Stimulated activated CD4-positive, alpha-beta T cell treated with anti-CD3 and anti-CD28 coated beads, Interleukin-4, amount 100 ng/mL, for 24 hours (primary cell): Measurements from ENCODE around the gene CEP41.

Source experiments
- DNase-seq: peaks from one replicate; pipeline ENCODE4 v3.0.0-alpha.2; 2020

Gene CEP41

DNA sequence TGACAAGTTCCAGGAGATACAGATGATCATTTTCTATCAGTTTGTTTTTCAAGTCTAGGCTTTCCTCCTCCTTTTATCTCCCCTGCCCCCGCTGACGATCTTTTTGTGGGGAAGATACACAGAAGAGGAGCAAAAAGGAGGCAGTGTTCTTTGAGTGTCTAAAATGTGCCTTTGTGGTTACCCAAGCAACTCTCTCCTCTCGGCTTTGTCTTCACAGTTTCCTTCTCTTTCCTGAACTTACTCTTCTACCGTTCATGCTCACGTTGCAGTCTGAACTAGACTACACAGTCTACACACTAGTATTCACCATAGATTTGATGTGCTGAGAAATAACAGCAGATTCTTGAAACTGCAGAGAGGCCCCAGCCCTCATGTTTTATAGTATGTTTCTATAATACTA, 23.6 kb downstream of the CEP41 start:
- DNase-seq = no peak

DNA sequence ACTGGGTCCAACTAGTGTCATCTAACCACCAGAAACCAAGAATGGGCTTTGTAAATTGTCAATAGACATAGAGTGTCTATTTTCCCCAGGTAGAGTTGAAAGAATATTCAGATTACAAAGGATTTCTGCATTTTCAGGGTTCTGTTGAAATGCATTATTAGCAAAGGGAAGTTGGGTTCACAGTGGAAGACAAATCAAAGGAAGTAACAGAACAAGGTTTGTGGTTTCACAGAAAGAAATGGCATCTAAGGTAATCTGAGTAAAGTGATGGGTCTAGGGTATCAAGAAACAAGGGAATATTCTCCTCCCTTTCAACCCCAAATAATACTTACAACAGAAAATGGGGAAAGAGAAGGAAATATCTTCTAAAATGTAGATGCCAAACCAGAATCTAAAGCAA, 25.8 kb downstream of the CEP41 start:
- DNase-seq = no peak

DNA sequence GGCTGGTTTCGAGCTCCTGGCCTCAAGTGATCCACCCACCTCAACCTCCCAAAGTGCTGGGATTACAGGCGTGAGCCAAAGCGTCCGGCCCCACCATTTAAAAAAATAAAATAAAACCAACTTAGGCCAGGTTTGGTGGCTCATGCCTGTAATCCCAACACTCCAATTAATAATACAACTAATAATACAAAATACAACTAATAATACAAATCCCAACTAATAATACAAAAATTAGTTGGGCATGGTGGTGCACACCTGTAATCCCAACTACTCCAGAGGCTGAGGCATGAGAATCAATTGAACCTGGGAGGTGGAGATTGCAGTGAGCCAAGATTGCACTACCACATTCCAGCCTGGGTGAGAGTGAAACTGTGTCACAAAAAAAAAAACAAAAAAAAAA, 27.6 kb downstream of the CEP41 start:
- DNase-seq = no peak

DNA sequence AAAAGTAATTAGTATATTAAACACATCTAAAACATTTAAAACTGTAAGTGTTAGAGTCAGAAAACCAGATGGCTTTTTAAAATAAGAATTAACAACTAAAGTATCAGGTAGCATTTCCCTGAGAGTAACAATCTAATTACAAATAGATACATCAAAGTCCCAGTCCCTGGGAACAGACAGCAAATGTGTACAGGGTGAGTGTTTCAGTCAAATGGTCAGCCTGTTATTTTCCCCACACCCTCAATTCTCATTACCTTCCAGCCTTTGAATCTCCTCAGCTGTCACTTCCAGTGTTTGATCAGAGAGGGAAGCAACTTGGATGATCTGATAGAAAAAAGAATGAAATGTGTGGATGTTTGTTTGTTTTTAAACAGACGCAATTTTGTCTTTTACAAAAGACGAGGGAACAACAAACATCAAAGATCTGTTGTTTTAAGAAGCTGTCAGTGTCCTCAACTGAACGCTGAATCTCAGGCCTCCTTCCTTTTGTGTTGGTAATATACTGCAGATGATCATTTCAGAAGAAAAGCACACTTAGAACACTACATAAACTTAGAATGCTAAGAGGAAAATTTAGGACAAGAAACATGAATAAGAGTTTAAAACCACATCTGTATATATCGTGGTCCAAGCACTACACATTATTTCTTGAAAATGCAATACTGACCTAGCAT, 29.8 kb downstream of the CEP41 start:
- DNase-seq = no peak

DNA sequence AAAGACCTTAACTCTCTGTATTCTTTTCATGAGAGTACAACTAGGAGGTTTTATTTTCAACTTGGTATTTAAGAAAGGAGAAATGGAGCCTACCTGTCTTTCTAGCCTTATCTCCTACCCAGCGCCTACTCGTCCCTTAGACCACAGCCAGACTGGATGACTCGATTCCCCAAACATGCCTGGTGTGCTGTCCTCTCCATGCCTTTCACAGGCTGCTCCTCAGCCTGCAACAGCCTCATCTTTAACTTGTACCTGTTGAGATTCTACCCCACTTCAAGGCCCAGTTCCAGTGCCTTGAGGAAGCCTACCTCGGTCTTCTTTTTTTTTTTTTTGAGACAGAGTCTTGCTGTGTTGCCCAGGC, 31.1 kb downstream of the CEP41 start:
- no peak for DNase-seq

DNA sequence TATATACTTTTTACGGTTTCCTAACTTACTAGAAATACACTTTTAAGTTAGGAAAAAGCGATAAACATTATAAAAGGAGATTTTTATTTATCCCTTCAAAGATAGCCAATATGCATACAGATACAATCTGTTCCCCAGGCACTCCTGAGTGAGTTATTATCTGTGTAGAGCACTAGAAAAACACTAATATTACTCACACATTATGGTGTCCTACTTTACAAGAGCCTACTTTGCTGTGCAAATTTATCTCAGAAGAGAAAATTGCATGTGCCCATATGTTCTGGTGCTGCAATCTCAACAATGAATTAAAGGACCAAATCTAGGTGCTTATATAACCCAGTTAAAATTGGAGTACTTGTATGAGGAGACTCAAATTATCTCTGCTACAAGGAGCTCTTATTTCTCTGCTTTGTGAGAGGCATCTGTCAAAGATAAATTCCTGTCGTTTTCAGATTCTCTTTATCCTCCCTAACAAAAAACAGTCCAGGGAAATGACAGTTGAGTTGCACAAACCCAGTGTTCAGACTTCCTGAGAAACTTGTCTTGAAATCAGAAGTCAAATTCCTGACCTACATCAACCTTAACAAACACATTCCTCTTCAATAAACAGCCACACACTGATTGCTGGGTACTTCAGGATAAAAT, 31.6 kb downstream of the CEP41 start:
- DNase-seq = no peak

DNA sequence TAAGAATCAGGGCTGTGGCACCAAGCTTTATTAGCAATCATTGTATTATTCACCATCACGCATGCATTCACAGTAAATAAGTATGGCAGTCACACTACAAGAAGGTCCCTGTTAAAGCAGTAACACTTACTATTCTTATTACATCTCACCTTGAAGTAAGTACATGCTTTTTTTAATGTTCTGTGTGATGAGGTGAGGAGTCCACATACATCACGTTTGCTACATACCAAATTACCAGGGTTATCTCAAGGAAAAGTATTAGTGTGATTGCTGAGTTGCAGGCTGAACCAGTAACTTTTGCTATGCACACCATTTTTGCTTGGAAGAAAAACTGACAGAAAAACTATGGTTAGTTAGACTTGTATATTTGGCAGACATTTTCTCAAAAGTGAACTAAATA, 35.8 kb downstream of the CEP41 start:
- no peak for DNase-seq

DNA sequence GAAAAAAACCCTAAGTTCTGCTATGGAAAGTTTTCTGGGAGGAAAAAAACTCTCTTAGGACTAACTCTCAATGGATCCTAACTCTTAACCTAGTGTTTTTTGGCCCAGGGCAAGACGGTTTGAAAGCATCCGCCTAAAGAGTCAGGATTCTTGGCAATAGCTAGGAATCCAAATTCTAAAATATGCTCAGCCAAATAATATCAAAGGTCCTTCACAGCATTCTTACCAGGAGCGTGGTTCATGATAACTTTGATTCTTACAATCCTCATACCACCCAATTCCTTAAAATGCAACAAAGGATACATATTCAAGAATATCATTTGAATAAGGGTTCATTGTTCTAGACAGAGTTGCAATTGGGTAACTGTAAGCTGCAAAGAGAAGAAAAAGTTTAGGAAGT, 39.2 kb downstream of the CEP41 start:
- DNase-seq = no peak

DNA sequence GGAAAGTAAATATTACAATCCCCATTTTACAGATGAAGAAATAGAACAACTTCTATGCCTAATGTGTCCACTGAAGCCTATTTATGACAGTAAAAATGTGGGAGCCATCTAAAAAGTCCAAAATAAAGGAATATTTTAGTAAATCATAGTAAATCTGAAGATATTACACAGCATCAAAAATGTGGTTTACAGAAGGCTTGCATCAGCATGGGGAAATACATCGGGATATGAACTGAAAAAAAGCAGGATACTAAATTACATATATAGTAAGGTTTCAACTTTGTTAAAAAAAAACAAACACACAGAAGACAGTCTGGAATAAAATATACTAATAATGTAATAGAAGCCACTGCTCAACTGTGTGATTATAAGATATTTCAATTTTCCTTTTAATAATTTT, 39.7 kb downstream of the CEP41 start:
- no peak for DNase-seq

DNA sequence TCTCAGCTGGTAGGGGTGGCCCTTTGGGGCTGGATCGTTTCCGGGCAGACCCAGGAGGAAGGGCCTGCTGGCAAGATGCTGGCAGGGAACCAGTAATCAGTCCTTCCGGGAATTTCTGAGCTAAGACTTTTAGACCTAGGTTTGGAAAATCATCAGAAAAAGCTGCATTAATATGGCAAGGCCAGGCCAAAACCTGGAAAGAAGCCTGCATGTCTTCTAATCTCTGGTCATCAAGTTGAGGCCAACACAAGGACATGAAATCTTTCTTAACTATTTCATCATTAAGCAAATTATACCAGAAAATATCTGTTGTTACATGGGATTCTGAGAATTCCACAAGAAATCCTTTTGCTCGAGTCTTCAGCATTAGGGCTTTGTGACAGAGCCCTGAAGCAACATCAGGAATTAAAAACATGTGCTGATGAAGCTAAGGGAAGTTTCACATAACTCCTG, 40.7 kb downstream of the CEP41 start:
- DNase-seq = no peak

DNA sequence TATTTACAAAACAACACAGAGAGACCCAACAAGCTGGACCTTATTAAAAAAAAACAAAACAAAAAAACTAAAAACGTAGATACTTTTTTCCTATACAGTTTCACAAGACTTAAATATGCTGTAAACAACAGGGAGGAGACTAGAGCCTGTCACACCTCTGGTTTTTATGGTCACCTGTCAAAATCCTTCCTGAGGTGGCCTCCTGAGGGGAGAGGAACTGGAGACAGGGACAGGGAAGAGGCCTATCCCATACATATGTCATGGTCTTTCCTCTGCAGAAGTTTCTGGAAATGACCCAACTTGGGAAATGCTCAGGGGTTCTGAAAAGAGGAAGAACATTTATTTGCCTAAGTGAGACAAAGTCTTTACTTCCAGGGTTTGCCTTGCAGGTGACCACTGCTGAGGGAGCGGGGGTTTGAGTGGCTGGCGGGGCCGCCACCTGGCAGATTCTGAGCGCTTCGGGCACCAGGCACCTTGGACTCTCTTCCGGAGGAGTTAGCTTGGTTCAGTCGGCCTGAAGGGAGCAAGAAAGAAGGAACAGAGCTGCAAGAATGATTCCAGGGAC, 42.2 kb downstream of the CEP41 start:
- no peak for DNase-seq

DNA sequence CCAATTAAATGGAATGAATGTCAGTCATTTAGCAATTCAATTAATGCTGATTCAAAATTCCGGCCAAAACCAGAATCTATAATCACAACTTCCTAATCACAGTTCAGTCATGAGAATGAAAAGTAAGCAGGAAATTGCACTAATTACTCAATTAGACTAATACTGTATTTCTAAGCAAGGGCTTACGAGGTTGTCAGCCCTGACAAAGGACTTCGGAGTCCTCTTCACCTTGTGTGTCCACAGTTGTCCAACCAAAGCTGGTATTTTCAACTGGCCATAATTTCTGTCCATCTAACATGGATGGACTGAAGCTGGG, 43.1 kb downstream of the CEP41 start:
- DNase-seq = no peak

DNA sequence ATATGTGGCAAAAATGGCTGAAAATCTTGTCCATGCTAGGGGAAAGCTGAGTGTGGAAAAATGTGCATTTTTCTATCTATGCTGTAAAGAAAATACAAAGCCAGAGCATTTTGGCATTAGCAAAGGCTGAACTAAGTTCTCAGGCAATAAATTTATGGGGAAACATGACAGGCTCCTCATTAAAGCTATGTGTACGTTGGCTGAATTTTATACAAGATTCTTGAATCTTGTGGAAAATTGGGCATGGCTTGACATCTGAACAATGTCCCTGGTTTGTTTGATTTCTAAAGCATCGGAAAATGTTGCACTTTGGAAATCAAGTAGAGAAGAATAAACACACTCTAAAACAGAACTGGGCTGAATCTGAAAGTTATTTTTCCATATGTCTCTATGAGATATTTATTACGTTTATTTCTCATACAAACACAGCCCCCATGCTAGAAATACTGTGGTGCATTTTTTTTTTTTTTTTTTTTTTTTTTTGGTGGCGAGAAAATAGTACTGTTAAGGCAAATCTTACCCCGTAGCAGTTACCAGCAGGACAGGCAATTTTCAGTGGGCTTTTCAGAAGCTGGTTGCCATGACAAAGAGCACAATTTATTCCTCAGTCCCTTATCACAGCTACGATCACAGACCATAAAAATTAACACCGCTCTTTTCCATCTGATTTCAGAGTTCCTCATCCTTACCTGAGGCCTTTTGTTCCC, 43.6 kb downstream of the CEP41 start:
- DNase-seq = no peak

DNA sequence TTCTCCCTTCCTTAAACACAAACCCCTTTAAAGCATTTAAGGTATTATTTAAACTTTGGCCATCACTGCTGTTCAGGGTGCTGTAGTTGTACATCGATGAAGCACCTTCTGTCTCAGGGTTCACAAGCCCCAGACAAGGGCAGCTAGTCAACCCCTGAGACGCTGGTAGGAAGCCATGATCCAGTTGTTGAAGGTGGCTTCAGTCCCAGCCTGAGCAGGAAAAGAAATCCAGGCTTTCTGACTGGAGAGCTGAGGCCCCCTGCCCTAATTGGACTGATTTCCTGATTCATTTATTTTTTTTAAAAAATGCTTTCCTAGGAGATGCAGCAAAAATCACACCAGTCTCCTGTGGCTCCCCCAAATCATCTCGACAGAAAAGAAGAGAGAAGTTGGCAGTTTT, 44.7 kb downstream of the CEP41 start:
- no peak for DNase-seq

DNA sequence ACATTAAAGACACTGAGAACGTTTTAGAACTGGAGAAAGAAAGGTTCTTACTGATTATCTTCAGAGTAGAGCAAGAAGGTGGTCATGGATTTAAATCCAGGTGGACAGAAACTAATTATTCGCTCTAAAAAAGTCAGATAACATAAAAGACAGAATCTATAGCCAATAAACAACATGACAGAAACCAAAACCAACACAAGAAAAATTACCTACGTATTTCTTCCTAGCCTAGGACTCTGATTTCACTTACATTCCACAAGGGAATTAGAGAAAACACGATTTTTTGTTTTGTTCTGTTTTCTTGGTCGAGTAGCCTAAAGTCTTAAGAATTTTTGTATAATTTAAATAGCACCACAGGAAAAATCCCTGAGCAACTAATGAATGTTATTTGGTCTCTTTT, 45.4 kb downstream of the CEP41 start:
- DNase-seq = no peak

DNA sequence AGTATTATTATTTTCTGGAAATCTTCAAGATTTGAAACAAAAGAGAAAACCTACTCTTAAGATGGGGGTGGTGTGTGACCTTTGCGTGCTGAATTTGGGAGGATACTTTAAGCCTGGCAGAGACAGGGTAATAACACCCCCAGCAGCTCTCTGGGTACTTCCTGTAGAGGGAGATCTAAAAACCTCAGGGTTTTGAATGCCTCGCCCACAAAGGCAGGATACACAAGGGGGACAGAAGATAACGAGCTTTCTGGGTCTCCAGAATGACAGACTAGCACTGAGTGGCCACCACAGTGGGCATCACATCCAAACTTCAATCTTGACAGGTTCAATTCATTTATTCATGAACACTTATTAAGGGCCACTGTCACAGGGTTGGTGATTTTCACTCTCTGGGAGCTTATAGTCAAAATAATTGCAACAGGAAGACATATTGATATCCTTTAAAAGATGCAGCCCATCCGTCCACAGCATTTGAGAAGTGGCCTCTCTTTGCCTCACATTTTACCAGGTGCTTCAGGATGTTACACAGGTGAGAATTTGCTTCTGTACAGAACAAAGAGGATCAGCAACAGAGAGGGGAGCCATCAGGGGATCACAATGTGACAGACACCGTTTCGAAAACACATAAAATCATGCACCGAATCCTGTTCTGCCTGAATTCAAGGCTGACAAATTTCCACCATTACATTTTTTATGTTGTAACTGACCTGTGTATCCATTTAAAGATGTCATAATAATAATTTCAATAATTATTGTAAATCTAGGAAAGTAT, 46.2 kb downstream of the CEP41 start:
- DNase-seq = no peak

DNA sequence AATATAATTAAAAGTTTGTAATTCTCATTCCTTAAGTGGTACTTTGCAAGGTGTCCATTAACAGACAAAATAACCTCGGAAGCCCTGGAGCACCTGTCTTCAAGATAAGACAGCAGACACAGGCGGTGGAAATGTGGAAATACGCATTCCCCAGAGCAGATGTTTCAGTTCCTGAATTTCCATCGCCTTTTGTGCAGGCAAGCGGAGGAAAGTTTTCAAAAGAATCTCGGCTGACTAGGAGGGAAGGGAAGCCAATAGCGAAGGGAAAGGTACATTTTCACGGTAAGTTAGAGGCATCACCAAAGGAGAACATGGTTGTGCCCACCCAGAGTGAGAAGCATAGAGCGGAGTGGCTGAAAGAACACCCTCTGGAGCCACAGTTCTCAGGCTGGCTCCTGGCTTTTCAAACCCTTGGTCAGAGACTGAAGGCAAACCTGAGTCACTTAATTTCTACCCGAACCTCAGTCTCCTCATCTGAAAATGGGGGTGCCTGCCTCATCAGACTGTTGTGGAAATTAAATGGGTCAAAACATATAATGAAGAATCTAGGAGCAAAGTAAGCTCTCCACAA, 46.9 kb downstream of the CEP41 start:
- DNase-seq = no peak

DNA sequence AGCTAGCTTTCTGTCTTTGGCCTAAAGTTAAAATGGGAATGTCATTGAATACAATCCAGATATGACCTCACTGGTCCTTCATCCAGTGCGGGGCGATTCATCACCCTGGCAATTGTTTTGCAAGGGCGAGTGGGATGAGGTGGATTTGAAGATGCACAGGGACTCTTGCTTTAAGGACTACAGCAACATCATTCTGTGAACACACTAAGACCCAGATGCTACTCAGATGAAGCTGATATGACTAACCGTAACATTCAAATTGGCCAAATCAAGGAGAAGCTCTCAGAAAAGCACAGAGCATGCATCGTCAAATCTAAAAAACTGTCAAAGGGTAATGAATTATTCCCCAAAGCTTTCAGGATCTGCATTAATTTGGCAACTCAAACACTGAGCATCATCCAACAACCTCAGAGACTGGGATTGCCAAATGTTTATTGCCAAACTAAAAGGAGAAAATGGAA, 47.7 kb downstream of the CEP41 start:
- no peak for DNase-seq

DNA sequence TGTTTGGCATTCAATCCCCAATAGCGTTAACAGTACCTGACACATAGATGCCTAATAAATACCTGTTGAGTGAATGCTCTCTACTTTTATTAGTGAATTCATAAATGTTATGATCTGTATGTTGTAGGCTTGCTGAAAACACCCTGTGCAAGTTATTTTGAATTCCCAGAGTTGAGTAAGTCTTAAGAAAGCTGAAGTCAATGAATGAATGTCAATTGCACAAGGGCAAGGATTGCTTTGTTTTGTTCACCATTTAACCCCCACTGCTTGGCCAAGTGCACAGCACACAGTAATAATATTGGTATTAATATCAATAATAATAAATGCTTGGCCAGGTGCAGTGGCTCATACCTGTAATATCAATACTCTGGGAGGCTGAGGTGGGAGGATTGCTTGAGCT, 50.3 kb downstream of the CEP41 start:
- DNase-seq = no peak

DNA sequence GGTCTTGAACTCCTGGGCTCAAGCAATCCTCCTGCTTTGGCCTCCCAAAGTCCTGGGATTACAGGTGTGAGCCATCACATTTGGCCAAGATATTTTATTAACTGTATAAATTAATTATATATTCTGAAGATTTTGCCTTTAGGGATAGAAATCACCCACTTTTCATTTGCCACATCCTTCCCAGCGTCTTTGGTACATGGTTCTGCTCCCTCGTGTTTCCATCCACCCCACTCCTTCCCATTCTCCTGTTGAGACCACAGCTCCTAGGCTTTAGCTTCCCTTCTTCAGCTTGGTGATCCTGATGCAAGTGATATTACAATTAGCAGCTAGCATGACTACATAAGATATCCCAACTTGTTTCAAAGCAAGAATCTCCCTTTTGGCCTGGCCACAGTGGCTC, 52.1 kb downstream of the CEP41 start:
- DNase-seq = no peak

DNA sequence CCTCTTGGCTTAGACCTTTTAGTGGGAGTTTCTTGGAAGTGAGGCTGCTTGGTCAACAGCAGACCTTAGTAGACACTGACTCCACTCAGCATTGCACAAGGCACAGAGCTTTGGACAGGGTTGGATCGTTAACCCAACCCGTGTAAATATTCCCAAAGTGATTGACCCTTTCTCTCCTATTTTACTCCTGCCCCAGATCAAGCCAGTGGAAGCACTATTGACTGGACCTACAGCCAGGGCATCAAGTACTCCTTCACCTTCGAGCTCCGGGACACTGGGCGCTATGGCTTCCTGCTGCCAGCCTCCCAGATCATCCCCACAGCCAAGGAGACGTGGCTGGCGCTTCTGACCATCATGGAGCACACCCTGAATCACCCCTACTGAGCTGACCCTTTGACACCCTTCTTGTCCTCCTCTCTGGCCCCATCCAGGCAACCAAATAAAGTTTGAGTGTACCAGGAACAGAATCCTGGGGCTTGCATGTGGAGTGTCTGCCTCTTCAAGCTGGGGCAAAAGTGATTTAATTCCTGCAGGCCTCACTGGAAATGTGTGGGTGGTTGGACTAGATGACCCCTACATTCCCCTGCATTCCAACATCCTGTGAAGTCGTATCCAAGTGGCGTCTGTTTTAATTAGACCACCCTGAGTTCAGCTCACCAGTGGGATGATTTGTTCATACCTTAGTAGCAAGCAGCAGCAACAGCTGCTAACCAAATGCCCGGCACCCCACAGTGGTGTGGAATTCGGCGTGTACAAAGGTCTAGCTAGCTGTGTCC, 53.0 kb downstream of the CEP41 start:
- DNase-seq = no peak

DNA sequence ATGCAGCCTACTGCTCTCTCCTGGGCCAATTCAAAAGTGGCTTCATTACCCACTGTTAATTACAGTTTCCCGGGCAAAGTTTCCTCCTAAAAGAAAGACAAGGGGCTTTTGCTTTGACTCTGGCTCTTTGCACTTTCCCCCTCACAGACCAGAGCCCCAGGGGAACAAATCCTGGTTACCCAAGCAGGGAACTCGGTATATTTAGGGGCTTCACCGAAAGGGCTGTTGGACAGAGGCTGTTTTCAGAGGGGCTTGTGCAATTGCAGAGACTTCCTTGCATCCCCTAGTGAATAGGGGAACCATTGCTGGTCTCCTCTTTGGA, 53.5 kb downstream of the CEP41 start:
- no peak for DNase-seq
